Caki2 (cell line): Measurements from ENCODE around the gene ADGRG7. TPM values are rescaled to one million over a fixed set of nuclear protein-coding genes. Genes with fewer than 3 reads are reported as not detected.
A peak's percentile ranks its signal among the peaks of the same experiment; 100 is the strongest.

ENCODE experiments used
- DNase-seq: peaks from one replicate; pipeline ENCODE4 v3.0.0-alpha.2; 2015; ENCODE audit warnings: low read depth
- in situ Hi-C: cut with HindIII; loops from 2 replicates; pipeline ENCODE4 v1.10.0; 2016; ENCODE audit warnings: low sequenced_read_pairs, low pct_unique_long_range_greater_than_20kb, mixed read lengths
- total RNA-seq: library from RNA; depleted of rRNA; stranded (reverse); fragments of >200 nt; shearing (Covaris generic); gene quantifications from 2 replicates; pipeline ENCODE4 v1.2.3, GENCODE V29; 2014; ENCODE audit warnings: low replicate concordance

Gene ADGRG7
- total RNA-seq, 1 experiment from 2014 or later: not detected

DNA sequence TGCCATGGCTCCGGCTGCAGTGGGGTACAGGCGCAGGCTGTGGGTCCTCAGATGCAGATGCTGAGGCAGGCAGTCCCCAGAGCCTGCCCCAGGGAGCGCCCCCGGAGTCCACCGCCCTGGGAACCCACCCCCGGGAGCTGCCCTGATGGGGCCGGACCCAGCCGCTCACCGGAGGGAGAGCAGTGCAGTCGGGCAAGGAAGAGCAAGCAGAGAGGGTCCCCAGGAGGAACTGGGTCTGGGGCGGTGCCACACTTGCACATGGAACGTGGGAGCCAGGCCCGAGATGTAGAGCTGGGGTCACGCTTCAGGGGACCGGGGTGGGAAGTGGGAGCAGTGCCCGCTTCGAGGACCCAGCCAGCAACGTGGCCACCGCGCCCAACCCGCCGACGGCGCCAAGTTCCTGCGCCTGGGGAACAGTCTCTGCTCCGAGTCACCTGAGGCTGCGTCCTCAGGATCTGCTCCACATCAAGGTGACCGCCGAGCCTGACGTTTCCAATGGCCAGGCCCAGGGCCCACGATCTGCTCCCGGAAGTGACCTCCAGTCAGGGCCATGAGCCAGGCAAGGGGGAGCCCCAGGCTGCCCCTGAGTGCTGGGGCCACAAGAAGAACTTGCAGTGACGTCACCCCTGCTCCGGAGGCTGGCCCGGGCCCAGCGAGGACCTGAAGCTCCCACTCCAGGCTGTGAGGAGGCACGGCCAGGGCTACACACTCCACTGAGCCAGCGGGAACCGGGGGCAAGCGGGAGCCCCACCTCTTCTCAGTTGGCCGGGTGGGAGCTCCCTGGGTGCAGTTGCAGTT is 72.9 kb downstream of the ADGRG7 start:
- in situ Hi-C loops: no loop called here
- DNase-seq: no peak

DNA sequence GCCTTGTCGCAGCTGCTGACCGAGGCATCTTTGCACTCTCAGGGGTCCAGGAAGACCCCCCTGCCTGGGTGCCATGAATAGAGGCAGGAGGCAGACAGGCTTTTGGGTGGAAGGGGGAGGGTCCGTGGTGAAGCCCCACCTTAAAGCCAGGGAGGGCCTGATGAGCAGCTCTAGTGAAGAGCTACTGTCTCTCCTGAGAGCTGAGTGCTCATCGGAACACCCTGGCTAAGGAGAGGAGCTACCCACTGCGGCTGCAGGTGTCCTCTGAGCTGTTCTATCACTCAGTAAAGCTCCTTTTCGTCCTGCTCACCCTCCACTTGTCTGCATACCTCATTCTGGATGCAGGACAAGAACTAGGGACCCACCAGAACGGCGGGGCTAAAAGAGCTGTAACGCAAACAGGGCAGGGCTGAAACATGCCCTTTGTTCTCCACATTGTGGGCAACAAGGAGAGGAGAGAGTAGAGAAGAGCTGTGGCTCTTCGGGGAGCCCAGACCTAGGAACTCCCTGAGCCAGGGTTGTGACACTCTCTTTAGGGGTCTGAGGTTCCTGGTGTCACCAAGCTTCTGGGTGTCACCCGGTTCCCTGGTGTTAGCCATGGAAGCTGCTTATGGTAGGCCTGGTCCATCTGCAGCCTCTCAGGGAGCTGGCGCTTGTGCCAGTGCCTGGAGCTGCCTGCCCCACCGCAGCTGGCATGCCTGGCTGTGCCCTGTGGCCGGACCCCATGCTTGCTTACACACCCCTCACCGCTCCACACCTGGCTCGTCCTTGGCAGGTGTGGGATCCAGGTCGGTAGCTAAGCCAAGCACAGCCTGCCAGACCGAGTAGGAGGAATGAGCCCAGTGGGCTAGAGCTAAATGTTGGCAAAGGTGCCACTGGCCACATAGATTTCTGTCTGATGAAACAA is 73.7 kb downstream of the ADGRG7 start:
- in situ Hi-C loops: no loop called here
- DNase-seq: no peak

DNA sequence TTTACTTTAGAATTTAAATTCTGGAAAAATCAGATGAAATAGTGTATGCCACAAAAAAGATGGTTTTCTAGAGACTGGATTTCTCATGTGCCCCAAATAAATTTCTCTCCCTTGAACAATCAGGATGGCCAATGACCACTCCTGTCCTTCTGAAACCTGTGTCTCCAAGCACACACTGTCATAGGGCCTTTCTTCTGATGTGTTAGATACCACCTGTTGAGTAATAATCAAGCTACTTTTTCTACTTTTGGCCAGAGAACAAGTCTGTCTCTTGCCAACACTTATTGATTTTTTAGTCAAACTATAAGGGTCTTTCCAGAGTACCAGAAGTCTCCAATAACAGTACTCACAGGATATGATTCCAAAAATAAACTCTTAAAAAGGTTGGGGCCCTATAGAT is 83.8 kb downstream of the ADGRG7 start:
- no peak for DNase-seq
- in situ Hi-C loops: no loop called here

DNA sequence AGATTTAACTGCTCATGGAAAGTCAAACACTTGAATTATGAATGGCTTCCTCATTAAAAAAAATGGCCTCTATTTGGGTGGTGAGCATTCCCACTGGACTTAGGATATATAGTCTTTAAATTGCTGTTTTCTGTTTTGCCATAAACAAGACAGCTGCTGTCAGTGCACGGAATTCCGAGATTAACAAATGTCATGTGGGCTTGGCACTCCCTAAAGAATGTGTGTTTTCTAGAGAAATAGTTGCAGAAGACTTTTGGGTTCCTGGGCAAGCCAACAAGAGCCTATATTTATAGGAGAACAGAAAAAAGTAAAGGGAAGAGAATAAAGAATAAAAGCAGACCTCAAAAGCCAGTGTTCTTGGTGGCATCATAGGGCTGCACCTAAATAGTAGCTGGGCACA is 86.3 kb downstream of the ADGRG7 start:
- in situ Hi-C loops: no loop called here
- no peak for DNase-seq

DNA sequence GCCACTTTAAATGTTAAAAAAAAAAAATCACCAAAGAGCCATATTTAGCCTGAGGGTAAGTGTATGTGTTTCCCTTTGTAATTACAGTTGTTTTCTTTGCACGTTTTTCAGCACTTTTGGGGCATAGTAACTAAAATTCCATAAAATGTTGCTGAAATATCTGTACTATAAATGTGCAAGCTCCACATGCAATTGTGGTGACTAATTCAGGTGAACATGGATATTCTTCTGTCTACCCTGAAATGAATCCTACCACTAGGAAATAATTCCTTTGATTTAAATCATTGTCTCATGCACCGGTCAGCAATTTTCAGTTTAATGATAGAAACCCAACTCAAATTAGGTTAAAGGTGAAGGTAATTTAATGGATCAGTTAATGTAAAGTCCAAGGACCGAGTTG is 86.8 kb downstream of the ADGRG7 start:
- no peak for DNase-seq

DNA sequence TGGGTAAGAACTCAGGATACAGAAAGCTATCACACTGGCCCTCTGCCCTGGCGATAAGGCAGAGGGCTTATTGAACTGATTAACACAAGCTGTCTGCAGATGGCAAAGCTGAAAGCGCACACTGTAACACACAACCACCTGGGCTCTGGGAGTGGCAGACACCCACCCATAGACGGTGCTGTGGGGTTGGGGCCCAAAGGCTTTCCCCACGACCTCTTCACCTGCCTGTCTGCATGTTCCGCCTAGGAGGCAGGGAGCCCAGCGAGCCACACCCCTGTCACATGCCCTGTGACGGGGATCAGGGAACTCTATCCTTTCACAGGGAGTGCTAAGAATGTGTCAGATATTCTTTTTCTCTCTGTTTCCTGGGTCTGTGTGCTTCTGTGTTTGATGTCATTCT is 87.8 kb downstream of the ADGRG7 start:
- DNase-seq: no peak
- in situ Hi-C loops: no loop called here

More for the DNA sequence above, 86.8 kb downstream of the ADGRG7 start:
- in situ Hi-C loops: no loop called here

DNA sequence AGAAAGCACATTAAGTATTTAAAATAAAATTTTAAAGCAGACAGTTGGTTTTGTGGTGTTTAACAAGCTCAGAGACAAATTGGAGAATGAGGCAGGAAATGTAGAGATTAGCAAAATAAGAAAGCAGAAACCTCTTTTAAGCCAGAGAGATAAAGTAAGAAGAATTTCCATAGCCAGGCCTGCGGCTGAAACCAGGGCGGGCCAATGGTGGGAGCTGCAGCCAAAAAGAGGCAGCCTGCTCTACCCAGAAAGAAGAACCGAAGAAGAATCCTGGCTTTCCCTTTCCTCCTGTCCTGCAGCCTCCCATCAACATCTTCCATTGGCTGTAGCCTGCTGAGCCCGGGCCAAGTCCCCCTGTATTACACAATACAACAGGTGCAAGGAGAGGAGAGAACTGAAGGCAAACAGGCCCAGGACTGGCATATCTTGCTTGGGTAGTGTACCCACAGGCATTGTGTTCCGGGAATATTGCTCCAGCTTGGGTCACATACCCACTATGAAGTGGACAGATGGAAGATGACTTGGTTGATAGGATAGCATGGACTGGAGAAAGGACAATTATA is 88.4 kb downstream of the ADGRG7 start:
- in situ Hi-C loops: no loop called here
- DNase-seq: no peak

DNA sequence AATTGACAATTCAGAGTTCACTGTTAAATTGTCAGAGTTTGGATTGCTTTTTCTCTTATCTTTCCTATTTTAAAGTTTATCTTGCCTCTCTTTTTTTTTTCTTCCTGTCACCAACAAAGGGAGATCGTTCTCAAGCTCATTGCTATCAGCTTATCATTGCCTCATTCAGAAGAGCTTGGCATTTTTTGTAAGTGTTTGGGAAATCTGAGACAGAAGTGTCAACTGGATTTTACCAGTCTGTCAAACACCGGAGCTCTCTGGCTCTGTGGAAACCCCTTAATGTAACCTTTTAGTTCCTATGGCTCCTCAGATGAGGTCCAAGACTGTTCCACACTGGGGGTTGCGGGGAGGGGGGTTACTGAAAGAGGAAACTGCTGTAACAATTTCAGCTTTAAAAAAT is 89.3 kb downstream of the ADGRG7 start:
- DNase-seq: no peak
- in situ Hi-C loops: no loop called here

DNA sequence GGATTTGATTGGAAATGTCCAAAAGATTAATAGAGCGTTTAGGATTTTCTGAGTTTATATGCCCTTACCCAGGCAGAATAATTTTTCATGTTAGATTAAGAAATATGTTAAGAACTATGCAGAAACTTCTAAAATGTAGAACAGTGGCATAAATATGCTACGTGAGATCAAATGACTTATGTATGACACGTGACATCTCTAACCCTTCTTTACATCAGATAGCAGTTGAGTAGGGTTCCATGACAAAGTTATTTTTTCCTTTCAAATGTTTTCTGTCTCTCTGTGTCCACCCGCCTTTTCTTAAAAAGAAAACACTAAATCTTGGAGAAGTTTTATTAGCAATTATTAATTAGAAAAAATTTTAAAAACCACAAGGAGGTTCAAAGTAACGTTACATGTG is 91.3 kb downstream of the ADGRG7 start:
- DNase-seq: no peak
- in situ Hi-C loops: no loop called here

DNA sequence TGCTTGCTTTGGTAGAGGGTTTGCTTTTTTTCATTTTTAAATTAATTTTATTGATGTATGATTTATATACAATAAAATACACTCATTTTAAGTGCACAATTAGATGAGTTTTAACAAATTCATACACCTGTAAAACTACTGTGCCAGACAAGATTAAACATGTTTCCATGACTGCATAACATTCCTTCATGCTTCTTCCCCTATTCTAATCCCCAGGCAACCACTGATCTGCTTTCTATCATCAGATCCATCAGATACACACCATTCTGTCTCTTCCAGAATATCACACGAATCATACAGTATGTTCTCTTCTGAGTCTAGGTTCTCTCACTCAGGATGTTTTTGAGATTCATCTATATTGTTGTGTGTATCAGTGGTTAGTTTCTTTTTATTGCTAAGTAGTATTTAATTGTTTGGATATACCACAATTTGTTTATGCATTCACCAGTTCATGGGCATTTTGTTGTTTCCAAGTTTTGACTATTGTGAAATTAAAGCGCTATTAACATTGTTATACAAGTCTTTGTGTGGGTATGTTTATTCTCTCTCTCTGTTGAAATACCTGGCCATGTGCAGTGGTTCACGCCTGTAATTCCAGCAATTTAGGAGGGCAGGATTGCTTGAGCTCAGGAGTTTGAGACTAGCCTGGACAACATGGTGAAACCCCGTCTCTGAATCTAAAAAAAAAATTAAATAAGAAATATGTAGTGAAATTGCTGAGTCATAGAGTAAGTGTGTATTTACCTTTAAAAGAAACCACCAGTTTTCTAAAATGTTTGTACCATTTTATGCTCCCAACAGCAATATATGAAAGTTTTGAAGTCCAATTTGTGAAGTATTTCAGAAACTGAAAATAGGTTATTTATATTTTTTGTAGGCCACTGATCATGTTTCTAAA is 92.9 kb downstream of the ADGRG7 start:
- in situ Hi-C loops: no loop called here
- no peak for DNase-seq

DNA sequence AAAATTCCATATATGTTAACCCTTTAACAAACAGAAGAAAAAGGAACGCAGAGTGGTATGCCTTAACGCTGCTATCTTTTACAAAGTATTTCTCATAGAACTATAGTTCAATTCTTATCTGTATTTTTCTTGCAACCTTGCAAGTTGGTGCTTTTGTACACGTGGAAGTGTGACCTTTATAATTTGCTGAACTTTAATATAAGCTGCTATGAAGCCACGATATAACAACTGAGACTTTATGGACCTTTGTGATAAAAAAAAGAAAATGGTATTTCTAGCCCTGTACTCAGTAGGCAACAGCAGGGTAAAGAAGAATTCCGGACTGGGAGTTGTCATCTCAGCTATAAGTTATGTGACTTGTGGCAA is 93.6 kb downstream of the ADGRG7 start:
- in situ Hi-C loops: no loop called here
- no peak for DNase-seq

DNA sequence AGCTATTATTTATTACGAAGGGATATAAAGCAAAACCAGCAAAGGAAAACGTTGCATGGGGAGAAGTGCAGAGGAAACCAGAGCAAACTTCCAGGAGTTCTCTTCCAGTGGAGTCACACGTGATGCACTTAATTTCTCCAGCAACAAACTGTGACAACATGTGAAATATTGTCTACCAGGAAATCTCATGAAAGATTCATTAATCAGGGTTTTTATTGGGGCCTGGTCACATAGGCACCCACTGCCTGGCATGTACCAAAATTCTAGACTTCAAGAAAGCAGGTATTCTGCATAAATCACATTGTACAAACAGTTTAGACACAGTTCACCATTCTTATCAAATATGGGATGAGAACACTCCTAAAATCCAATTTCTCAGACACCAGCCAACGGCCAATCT is 94.5 kb downstream of the ADGRG7 start:
- DNase-seq: no peak
- in situ Hi-C loops: no loop called here

DNA sequence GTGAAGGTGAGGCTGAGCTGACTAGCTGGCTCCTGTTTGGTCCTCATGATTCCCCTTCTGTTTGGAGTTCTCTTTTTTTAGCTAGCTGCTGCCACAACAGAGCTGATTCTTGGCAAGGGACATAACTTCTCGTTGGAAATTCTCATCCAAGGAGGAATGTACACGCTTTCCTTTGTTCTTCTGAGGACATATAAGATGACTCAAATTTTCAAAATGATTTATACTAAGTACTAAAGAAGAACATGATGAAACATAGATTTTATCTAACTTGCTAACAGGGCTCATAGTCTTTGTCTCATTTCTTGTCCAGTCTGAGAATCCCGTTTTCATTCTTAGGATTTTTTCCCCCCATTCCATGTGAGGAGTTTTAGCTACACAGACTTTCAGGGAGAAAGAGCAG is 97.0 kb downstream of the ADGRG7 start:
- DNase-seq: no peak
- in situ Hi-C loops: no loop called here

DNA sequence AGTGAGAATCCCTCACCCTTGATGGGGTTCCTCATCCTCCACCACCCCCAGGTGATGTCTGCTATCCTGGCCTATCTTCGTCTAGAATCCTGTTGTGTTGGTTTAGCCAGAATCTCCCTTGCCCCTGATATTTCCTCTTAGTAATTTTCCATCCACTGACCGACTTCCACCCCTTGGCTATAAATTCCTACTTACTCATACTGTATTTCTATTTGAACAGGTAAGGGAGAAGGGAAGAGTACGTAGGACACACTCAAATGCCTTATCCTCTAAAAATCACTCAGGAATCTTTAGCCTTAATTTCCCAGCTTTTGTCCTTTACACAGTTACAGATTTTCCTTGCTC is 99.2 kb downstream of the ADGRG7 start:
- DNase-seq: no peak
- in situ Hi-C loops: no loop called here

DNA sequence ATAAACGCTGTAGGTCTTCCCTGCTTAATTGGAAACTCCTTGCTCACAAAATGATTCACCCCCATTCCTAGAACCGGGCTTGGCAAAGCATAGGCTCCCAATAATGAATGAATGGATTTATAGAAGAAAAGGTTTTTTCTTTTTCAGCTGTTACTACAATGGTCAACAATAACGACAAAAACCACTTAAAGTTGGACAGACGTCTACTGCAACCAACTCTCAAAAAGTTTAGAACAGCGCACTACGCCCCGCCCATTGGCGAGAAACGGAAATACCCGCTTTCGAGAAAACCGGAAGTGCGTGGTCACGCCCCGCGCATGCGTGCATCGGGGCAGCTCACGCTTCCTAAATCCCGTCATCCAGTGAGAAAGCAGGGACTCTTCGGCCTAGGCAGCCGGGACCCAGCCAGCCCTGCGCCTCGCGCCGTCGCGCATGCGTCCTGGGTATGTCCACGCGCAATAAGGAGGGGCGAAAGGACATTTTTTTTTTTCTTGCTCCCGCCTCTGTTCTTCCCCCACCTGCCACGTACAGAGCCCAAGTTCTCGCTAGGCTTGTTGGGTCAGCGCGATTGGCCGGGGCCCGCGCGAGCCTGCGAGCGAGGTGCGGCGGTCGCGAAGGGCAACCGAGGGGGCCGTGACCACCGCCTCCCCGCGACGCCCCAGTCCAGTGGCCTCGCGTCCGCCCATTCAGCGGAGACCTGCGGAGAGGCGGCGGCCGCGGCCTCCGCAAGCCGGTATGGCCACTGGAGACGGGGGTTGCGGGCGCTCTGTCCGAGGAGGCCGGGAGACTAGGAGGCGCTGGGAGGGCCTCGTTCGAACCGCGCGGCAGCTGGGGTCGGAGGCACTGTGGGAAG is 99.8 kb downstream of the ADGRG7 start, which contains the start of gene TFG:
Gene TFG, plus strand, starts transcription at position 506 of the 853 bp plus-strand sequence. CDS start 4,192 bp downstream, outside the sequence.
- in situ Hi-C loops: no loop called here
- DNase-seq: peak; percentile 99

DNA sequence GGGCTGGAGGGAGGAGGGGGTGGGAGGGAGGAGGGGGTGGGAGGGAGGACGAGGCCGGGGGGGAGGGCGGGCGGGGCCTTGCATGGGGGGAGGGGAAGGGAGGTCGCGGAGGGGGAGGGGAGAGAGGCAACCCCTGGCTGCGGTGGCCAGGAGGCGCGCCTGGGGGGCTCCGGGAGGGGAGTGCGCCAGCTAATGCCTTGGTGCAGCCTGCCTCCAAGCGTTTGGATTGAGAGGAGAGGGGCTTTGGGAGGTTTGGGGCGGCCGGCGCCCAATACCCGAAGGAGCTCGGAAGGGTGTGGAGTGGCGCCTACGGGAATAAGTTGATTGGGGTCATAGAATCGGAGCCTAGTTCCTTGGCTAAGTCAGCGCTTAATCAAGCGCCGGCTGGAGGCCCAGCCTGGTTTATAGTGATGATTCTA is 100.5 kb downstream of the ADGRG7 start:
- in situ Hi-C loops: no loop called here
- DNase-seq: peak; percentile 38

DNA sequence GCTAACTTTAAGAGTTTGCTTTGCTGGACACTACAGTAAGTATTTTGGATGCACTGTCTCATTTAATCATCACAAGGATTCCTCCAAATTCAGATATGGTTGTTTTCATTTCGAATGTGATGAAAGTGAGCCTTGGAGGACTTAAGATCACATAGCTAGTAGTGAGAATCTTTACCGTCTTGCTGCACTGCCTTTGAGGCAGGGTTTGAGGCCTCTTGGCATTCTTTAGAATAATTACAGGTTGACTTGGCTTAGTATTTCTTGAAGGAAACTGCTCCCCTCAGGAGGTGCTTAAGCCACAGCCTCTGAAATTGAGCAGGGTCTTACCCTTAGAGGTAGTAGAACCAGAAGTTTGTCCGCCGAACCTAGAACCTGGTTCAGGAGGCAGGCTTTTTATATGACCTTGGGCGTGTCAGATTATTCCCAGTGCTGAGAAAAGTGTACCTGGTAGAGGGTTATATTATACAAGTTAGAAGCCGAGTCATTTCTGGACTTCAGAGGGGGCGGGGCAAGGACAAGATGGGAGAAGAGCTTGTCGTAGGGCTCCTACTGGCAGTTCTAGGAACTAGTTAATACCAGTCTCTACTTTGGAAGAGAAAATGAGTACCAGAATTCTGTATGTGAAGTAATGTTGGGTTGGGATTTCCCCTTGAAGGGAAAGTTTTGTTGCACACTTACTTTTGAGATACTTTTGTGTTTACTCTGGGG is 101.0 kb downstream of the ADGRG7 start:
- in situ Hi-C loops: no loop called here
- DNase-seq: peak; percentile 67
